Measurements from ENCODE around the gene FIBIN. TPM values are rescaled to one million over a fixed set of nuclear protein-coding genes. Genes with fewer than 3 reads are reported as not detected.
"Not testable (repeated sequence)": the region's sequence is repeated elsewhere in the genome, so short reads cannot be mapped to it uniquely, and the experiment has no call there.

Gene FIBIN
- total and polyA plus RNA-seq, 5 donors from 2014 or later, result not detected

DNA sequence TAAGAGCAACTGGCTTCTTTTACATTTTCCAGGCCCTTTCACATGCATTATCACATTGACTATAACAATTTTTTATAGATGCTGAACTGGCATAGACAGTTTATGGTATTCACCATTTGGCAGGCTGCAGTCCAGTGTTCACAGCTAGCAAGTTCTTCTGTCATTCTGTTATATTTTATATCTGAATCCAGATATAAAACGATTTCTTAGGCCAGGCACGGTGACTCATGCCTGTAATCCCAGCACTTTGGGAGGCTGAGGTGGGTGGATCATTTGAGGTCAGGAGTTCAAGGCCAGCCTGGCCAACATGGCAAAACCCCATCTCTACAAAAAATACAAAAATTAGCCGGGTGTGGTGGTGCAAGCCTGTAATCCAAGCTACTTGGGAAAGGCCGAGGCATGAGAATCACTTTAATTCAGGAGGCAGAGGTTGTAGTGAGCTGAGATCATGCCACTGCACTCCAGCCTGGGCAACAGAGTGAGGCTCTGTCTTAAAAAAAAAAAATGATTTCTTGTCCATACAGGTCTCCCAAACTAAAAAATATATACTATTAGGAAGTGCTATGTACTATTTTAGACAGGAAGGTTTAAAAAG lies 7.3 kb downstream of the FIBIN start:
- not testable (repeated sequence) for H3K4me1 ChIP-seq (ENCODE audit: control insufficient read depth, insufficient read depth, low read length, poor library complexity, severe bottlenecking); H3K27me3 Mint-ChIP-seq

DNA sequence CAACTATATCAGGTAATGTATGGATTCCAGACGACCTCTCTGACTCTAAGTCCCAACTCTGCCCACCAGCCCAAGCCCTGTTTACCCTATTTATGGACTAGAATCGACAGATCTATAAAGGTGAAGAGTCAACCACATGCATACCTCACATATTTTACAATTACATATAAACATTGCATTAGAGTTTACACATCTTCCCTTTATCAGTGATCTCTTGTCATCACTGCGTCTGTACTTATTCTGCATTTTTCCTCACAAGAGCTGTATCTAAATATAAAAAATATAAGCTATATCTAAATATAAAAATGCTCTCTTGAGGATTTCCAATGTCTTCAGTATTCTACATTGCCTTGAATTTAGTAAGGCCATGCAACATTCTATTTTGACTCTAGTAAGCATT lies 8.5 kb downstream of the FIBIN start:
- Mint-ChIP-seq H3K4me1 (no peaks in the 10 kb centered on the region), H3K27me3 (no peaks in the 10 kb centered on the region), H3K4me3 (no peak overlapping the region), H3K36me3 (no peaks in the 10 kb centered on the region), H3K9me3 (peaks cover 0 to 7% (median 0%) of the 10 kb centered on the region in 7 donors), H3K27ac (no peak overlapping the region)
- Histone ChIP-seq H3K27ac (ENCODE audit: insufficient read depth, low read length, poor library complexity, severe bottlenecking) (no peak overlapping the region), H3K27me3 (ENCODE audit: control insufficient read depth, insufficient read depth, low read length) (no peaks in the 10 kb centered on the region), H3K4me1 (ENCODE audit: control insufficient read depth, insufficient read depth, low read length, poor library complexity, severe bottlenecking) (no peaks in the 10 kb centered on the region), H3K9me3 (ENCODE audit: control insufficient read depth in 2 of 2, low read length in 2 of 2) (no peaks in the 10 kb centered on the region), H3K4me3 (ENCODE audit: low read depth, low read length) (no peak overlapping the region), H3K36me3 (ENCODE audit: control insufficient read depth, insufficient read depth, low read length) (no peaks in the 10 kb centered on the region)
- ATAC-seq (ENCODE audit: low read depth in 2 of 2) (no peak), DNase-seq (no peak)

More for the DNA sequence above, 7.3 kb downstream of the FIBIN start:
- not testable (repeated sequence) for H3K27me3 ChIP-seq (ENCODE audit: control insufficient read depth, insufficient read depth, low read length); H3K9me3 Mint-ChIP-seq; H3K27ac Mint-ChIP-seq; ATAC-seq (ENCODE audit: low read depth in 2 of 2); H3K4me3 ChIP-seq (ENCODE audit: low read depth, low read length); H3K4me1 Mint-ChIP-seq; H3K36me3 ChIP-seq (ENCODE audit: control insufficient read depth, insufficient read depth, low read length); DNase-seq; H3K27ac ChIP-seq (ENCODE audit: insufficient read depth, low read length, poor library complexity, severe bottlenecking); H3K36me3 Mint-ChIP-seq; H3K9me3 ChIP-seq (ENCODE audit: control insufficient read depth in 2 of 2, low read length in 2 of 2); H3K4me3 Mint-ChIP-seq

DNA sequence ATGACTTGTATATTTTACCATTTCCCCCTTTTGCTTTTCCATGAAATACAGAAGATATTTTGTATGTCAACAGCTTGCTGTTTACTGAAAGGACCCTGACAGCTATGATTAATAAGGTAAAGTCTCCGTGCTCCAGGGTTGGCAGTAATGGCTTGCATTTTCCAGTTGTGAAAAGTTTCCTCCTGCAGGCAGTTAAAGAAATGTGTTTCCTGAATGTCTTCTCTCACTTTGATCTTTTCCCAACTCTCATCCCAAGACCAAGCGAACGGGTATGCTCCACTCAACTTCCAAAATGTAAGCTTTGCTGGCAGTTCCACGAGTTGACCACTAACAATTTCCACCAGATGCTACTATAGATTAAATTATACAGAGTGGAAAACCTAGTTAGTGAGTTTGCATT lies 8.9 kb downstream of the FIBIN start:
- Mint-ChIP-seq H3K27ac (no peak overlapping the region), H3K27me3 (no peaks in the 10 kb centered on the region), H3K4me3 (no peak overlapping the region), H3K36me3 (no peaks in the 10 kb centered on the region), H3K9me3 (peaks cover 0 to 7% (median 0%) of the 10 kb centered on the region in 7 donors), H3K4me1 (no peaks in the 10 kb centered on the region)
- Histone ChIP-seq H3K4me1 (ENCODE audit: control insufficient read depth, insufficient read depth, low read length, poor library complexity, severe bottlenecking) (no peaks in the 10 kb centered on the region), H3K9me3 (ENCODE audit: control insufficient read depth in 2 of 2, low read length in 2 of 2) (no peaks in the 10 kb centered on the region), H3K4me3 (ENCODE audit: low read depth, low read length) (no peak overlapping the region), H3K27me3 (ENCODE audit: control insufficient read depth, insufficient read depth, low read length) (no peaks in the 10 kb centered on the region), H3K36me3 (ENCODE audit: control insufficient read depth, insufficient read depth, low read length) (no peaks in the 10 kb centered on the region), H3K27ac (ENCODE audit: insufficient read depth, low read length, poor library complexity, severe bottlenecking) (no peak overlapping the region)
- DNase-seq, result no peak
- no peak for ATAC-seq (ENCODE audit: low read depth in 2 of 2)

DNA sequence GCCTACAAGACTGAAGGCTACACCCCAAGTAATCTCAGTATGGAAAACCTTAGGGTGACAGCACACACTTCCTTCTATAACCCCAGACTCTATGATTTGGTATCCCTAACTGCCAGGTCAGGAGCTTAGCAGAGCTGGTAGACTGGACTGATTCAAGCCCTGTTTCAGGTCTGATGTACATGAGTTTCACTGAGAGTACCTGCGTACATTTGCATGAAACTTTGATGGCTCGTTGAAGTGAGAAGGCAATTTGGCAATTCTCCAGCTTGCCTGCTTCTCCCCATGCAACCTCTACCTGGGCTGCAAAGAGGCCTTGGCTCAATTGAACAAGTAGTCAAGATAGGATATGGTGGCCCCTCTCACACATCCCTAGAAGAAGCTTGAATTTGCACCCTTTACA lies 10.2 kb downstream of the FIBIN start:
- Mint-ChIP-seq H3K9me3 (peaks cover 0 to 10% (median 0%) of the 10 kb centered on the region in 7 donors), H3K27me3 (no peaks in the 10 kb centered on the region), H3K4me1 (no peaks in the 10 kb centered on the region), H3K27ac (no peak overlapping the region), H3K36me3 (no peaks in the 10 kb centered on the region), H3K4me3 (no peak overlapping the region)
- Histone ChIP-seq H3K36me3 (ENCODE audit: control insufficient read depth, insufficient read depth, low read length) (no peaks in the 10 kb centered on the region), H3K27ac (ENCODE audit: insufficient read depth, low read length, poor library complexity, severe bottlenecking) (no peak overlapping the region), H3K9me3 (ENCODE audit: control insufficient read depth in 2 of 2, low read length in 2 of 2) (no peaks in the 10 kb centered on the region), H3K4me3 (ENCODE audit: low read depth, low read length) (no peak overlapping the region), H3K27me3 (ENCODE audit: control insufficient read depth, insufficient read depth, low read length) (no peaks in the 10 kb centered on the region), H3K4me1 (ENCODE audit: control insufficient read depth, insufficient read depth, low read length, poor library complexity, severe bottlenecking) (no peaks in the 10 kb centered on the region)
- no peak for DNase-seq
- ATAC-seq (ENCODE audit: low read depth in 2 of 2), result no peak

DNA sequence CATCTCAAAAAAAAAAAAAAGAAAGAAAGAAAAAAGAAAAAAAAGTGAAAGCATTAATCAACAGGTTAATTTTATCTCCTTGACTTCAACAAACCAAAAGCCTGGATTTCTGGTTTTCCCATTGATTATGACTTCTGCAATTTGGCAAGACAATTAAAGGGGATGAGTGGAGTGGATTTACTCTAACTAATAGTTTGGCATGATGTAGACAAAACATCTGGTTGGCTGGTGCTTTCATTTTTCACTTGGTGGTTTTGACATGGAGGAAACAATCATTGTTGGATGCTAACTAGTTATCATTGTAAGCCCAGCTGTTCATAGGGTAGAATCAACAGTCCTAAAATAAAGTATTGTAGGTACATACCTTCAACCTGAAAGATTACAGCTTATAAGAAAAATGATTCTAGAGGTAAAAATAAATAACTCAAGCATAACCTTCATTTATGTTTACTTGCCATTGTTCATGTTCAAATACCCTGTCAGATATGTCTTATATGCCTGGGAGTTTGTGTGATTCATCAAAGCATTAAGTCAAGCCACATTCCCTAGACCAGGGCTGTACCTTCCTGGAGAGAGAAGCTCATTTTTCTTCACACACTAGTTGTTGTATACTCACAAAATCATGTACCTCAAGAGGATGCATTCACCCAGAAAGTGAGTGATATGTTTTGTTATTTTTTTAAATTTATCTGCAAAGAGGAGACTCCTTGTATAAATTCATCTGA lies 15.1 kb downstream of the FIBIN start:
- Mint-ChIP-seq H3K27me3 (no peaks in the 10 kb centered on the region), H3K27ac (no peak overlapping the region), H3K4me3 (no peak overlapping the region), H3K36me3 (no peaks in the 10 kb centered on the region), H3K9me3 (peaks cover 0 to 7% (median 0%) of the 10 kb centered on the region in 7 donors), H3K4me1 (no peaks in the 10 kb centered on the region)
- Histone ChIP-seq H3K9me3 (ENCODE audit: control insufficient read depth in 2 of 2, low read length in 2 of 2) (no peaks in the 10 kb centered on the region), H3K27me3 (ENCODE audit: control insufficient read depth, insufficient read depth, low read length) (no peaks in the 10 kb centered on the region), H3K4me1 (ENCODE audit: control insufficient read depth, insufficient read depth, low read length, poor library complexity, severe bottlenecking) (no peaks in the 10 kb centered on the region), H3K27ac (ENCODE audit: insufficient read depth, low read length, poor library complexity, severe bottlenecking) (no peak overlapping the region), H3K36me3 (ENCODE audit: control insufficient read depth, insufficient read depth, low read length) (no peaks in the 10 kb centered on the region), H3K4me3 (ENCODE audit: low read depth, low read length) (no peak overlapping the region)
- DNase-seq (no peak), ATAC-seq (ENCODE audit: low read depth in 2 of 2) (no peak)

DNA sequence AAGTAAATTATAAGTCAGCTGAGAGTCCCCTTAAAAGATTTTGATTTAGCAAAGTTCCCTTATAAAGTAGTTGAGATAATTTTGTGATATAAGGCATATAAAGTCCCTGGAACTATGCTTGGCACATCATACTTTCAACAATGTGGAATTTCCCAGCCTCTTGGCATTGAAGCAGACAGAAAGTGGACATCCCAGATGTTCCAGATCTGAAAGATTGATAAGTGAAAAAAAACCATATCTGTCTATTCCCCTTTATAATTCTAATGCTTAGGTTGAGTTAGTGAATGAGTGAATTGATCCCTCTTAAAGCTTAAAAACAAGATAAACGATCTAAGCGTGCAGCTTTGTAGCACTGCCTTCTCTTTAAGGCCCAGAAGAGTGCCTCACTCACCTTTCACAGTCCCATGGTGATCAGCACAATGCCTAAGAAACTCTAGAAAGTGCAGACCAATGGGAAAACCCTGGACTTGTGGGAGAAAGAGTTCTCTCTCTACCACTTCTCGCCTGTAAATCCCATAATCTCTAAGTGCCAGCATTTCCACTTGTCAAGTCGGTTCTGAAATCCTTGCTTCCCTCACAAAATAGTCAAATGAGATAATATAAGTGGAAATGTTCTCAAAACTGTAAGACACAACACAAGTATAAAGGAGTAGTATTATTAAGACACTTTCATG lies 17.8 kb downstream of the FIBIN start:
- Histone ChIP-seq H3K4me1 (ENCODE audit: control insufficient read depth, insufficient read depth, low read length, poor library complexity, severe bottlenecking) (no peaks in the 10 kb centered on the region), H3K9me3 (ENCODE audit: control insufficient read depth in 2 of 2, low read length in 2 of 2) (no peaks in the 10 kb centered on the region), H3K4me3 (ENCODE audit: low read depth, low read length) (no peak overlapping the region), H3K27me3 (ENCODE audit: control insufficient read depth, insufficient read depth, low read length) (no peaks in the 10 kb centered on the region), H3K36me3 (ENCODE audit: control insufficient read depth, insufficient read depth, low read length) (no peaks in the 10 kb centered on the region), H3K27ac (ENCODE audit: insufficient read depth, low read length, poor library complexity, severe bottlenecking) (no peak overlapping the region)
- no peak overlapping the region for H3K4me3 Mint-ChIP-seq
- no peaks in the 10 kb centered on the region for H3K27me3 Mint-ChIP-seq
- ATAC-seq (ENCODE audit: low read depth in 2 of 2) (no peak), DNase-seq (no peak)
- no peaks in the 10 kb centered on the region for H3K4me1 Mint-ChIP-seq
- peaks cover 0 to 7% (median 0%) of the 10 kb centered on the region in 7 donors for H3K9me3 Mint-ChIP-seq
- no peaks in the 10 kb centered on the region for H3K36me3 Mint-ChIP-seq
- H3K27ac Mint-ChIP-seq, result no peak overlapping the region

DNA sequence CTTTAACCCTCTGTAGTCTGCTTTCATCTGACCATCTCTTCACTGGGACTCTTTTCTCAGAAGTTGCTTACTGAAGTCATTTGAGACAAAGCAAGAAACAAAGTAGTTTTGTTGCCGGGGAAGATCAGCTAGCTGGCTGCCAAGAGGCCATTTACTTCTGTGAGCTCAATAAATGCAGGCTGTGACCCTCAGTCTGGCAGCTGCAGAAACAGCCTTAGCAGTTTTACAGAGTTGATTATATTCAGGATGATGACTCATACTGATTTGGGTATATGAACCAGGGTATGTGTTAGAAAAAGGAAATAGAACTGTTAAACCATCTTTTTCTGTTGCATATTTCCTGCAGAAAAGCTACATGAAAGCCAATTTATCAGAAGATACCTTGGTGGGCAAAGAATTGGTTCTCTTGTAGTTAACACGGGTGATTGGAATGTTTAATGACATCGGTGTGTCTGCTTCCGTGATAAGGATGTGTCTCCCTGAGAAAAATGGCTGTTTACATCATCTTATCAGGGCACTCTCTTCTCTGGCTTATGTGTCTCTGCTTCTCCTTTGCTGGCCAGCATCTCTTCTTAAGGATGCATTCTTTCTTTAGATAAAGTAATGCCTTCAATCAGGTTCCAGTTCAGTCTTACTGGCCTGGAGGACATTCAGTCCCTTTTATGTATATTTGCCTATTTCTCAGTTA lies 18.5 kb downstream of the FIBIN start:
- H3K9me3 ChIP-seq (ENCODE audit: control insufficient read depth in 2 of 2, low read length in 2 of 2), result no peaks in the 10 kb centered on the region
- DNase-seq, result no peak
- no peaks in the 10 kb centered on the region for H3K36me3 ChIP-seq (ENCODE audit: control insufficient read depth, insufficient read depth, low read length)
- Mint-ChIP-seq H3K4me1 (no peaks in the 10 kb centered on the region), H3K27ac (no peak overlapping the region), H3K36me3 (no peaks in the 10 kb centered on the region), H3K4me3 (no peak overlapping the region), H3K27me3 (no peaks in the 10 kb centered on the region), H3K9me3 (peaks cover 0 to 7% (median 2%) of the 10 kb centered on the region in 7 donors)
- no peak for ATAC-seq (ENCODE audit: low read depth in 2 of 2)
- no peak overlapping the region for H3K4me3 ChIP-seq (ENCODE audit: low read depth, low read length)
- no peaks in the 10 kb centered on the region for H3K27me3 ChIP-seq (ENCODE audit: control insufficient read depth, insufficient read depth, low read length)
- no peaks in the 10 kb centered on the region for H3K4me1 ChIP-seq (ENCODE audit: control insufficient read depth, insufficient read depth, low read length, poor library complexity, severe bottlenecking)
- no peak overlapping the region for H3K27ac ChIP-seq (ENCODE audit: insufficient read depth, low read length, poor library complexity, severe bottlenecking)

All from CD4-positive, CD25-positive, alpha-beta regulatory T cell (primary cell).